Measurements from ENCODE around the gene HSD3B2. TPM values are rescaled to one million over a fixed set of nuclear protein-coding genes. Genes with fewer than 3 reads are reported as not detected.

HSD3B2 gene
- total RNA-seq, 1 donor from 2014 or later = not detected

DNA sequence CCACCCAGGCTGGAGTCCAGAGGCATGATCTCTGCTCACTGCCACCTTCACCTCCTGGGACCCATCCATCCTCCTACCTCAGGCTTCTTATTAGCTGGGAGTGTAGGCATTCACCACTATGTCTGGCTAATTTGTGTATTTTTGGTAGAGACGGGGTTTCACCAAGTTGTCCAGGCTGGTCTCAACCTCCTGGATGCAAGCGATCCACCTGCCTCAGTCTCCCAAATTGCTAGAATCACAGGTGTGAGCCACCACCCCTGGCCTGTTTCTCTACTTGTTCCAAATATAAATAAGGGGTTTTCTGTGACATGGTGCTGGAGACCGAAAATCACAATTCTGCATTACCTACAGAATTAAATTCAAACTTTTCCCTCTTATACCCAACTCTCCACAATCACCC, 55.4 kb downstream of the HSD3B2 start:
- Histone ChIP-seq H3K36me3 (ENCODE audit: control insufficient read depth, insufficient read depth, low read length) (no peaks in the 10 kb centered on the region), H3K4me3 (ENCODE audit: low read depth, low read length) (no peak overlapping the region), H3K27me3 (ENCODE audit: control insufficient read depth, insufficient read depth, low read length) (no peaks in the 10 kb centered on the region)
- no peak for DNase-seq (ENCODE audit: low read depth)
- TF ChIP-seq, protein P1, sequence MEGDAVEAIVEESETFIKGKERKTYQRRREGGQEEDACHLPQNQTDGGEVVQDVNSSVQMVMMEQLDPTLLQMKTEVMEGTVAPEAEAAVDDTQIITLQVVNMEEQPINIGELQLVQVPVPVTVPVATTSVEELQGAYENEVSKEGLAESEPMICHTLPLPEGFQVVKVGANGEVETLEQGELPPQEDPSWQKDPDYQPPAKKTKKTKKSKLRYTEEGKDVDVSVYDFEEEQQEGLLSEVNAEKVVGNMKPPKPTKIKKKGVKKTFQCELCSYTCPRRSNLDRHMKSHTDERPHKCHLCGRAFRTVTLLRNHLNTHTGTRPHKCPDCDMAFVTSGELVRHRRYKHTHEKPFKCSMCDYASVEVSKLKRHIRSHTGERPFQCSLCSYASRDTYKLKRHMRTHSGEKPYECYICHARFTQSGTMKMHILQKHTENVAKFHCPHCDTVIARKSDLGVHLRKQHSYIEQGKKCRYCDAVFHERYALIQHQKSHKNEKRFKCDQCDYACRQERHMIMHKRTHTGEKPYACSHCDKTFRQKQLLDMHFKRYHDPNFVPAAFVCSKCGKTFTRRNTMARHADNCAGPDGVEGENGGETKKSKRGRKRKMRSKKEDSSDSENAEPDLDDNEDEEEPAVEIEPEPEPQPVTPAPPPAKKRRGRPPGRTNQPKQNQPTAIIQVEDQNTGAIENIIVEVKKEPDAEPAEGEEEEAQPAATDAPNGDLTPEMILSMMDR (IDR thresholded peaks at IDR 0.05; ENCODE audit: insufficient read depth, low read length, poor library complexity, severe bottlenecking) = no peak

DNA sequence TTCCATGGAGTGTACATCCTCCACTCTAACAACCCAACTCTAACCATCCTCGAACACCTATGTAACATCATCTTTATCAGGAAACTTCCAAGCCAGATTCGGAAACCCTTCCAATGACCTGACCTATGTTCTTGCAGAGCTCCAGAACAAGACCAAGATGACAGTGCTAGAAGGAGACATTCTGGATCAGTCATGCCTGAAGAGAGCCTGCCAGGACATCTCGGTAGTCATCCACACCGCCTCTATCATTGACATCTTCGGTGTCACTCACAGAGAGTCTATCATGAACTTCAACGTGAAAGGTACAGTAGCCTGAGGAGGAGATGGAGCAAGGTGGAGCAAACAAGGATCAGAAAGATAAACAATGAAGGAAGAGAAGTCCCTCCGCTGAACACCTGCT, 56.0 kb downstream of the HSD3B2 start:
- Histone ChIP-seq H3K4me3 (ENCODE audit: low read depth, low read length) (no peak overlapping the region), H3K27me3 (ENCODE audit: control insufficient read depth, insufficient read depth, low read length) (no peaks in the 10 kb centered on the region), H3K36me3 (ENCODE audit: control insufficient read depth, insufficient read depth, low read length) (no peaks in the 10 kb centered on the region)
- TF ChIP-seq, protein P1 (IDR thresholded peaks at IDR 0.05; ENCODE audit: insufficient read depth, low read length, poor library complexity, severe bottlenecking) = no peak
- DNase-seq (ENCODE audit: low read depth) = no peak

DNA sequence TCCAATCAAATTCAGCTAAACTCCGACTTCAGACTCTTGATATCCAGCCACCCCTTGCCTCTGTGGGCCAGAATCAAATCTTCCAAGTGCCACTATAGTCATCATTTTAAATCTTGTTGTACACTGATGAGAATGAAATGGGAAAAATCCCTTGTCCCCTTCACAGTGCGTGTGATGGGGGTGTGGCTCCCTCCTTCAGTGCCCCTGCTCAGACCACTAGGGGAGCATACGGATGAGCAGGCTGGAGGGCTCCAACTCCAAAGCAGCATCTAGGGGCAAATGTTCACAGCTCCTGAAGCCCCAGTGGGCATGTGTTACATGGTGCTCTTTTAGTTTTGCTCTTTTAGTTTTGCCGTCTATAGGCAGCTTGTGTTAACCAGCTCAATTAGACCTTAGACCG, 56.6 kb downstream of the HSD3B2 start:
- no peak for DNase-seq (ENCODE audit: low read depth)
- Histone ChIP-seq H3K27me3 (ENCODE audit: control insufficient read depth, insufficient read depth, low read length) (no peaks in the 10 kb centered on the region), H3K36me3 (ENCODE audit: control insufficient read depth, insufficient read depth, low read length) (no peaks in the 10 kb centered on the region), H3K4me3 (ENCODE audit: low read depth, low read length) (no peak overlapping the region)
- TF ChIP-seq, protein P1 (IDR thresholded peaks at IDR 0.05; ENCODE audit: insufficient read depth, low read length, poor library complexity, severe bottlenecking) = no peak

DNA sequence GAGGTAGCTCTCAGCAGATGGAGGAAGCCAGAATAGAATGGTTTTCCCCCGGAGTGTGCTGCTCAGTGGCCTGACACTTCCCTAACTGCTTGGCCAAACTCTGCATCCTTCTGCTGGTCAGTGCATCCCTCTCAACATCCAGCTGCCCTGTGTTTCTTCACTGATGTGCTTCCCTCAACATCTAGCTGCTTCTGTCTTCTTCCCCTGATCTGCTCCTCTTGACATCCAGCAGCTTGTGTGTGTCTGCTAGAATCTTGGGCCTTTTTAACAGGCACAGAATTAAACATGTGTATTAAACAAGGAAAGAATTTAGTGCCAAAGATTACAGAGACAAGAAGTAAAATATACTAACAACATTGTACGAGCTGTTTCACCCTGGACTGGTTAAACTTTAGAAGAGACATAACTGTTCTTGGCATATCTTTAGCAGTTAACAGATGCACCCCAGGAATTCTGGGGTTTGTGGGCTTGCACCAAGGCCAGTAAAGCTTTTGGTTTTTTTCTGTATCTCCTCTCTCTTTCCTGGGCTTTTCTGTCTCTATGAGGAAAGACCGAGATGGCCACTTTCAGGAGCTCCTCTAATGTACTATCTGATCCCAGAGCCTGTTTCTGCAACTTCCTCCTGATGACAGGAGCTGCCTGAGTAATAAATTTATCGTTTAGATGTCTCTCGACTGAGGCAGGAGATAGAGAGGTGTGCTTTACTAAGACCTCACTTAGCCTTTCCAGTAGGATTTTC, 57.3 kb downstream of the HSD3B2 start:
- TF ChIP-seq, protein P1 (IDR thresholded peaks at IDR 0.05; ENCODE audit: insufficient read depth, low read length, poor library complexity, severe bottlenecking) = no peak
- H3K27me3 ChIP-seq (ENCODE audit: control insufficient read depth, insufficient read depth, low read length) = no peaks in the 10 kb centered on the region
- no peaks in the 10 kb centered on the region for H3K36me3 ChIP-seq (ENCODE audit: control insufficient read depth, insufficient read depth, low read length)
- H3K4me3 ChIP-seq (ENCODE audit: low read depth, low read length) = no peak overlapping the region
- no peak for DNase-seq (ENCODE audit: low read depth)

Other genes with a start within 250 kb of the HSD3B2 start
- gene HAO2, start 46.4 kb upstream of the HSD3B2 start, total RNA-seq = not detected in 2 replicates
- gene HSD3B1, start 92.1 kb downstream of the HSD3B2 start, total RNA-seq = not detected in 2 replicates
- gene ZNF697, start 233.1 kb downstream of the HSD3B2 start, total RNA-seq = 22.4 and 23.7 TPM in 2 replicates

Measured in kidney epithelial cell (primary cell).